ENCODE measurements around the gene ILK. TPM values are rescaled to one million over a fixed set of nuclear protein-coding genes. Genes with fewer than 3 reads are reported as not detected.

The ILK gene
- total and polyA plus RNA-seq, 2 of the 13 experiments (the other 11 are each of a cell fraction or from before 2014, with no cell fraction given), result 70.3 to 108 TPM

GRCh38 chr11:6570691-6571427 is 32.7 kb upstream of the ILK start:
- no peak for FAIRE-seq
- H3K4me3 ChIP-seq (replicated peaks in 1 of 3; ENCODE audit: insufficient read depth in 1 of 3, low read depth in 2 of 3, low read length in 3 of 3), result no peak overlapping the region
- ChIA-PET POLR2A (no interaction called here), CTCF (ENCODE audit: low intra/inter-chr PET ratio, low total read pairs) (no interaction called here)
- no peaks in the 10 kb centered on the region for H3K9me3 ChIP-seq (ENCODE audit: low read length)
- TF ChIP-seq SMAD1 (CRISPR knock-in tag; IDR thresholded peaks at IDR 0.05; ENCODE audit: borderline replicate concordance, low read depth) (no peak), AGO2 (optimal IDR thresholded peaks at IDR 0.05; ENCODE audit: low read depth, low read length) (peak; percentile 22)
- intact Hi-C loops (cut with micrococcal nuclease; ENCODE audit: unreplicated experiment), result no loop called here
- no peak overlapping the region for H3K27ac ChIP-seq (ENCODE audit: extremely low read length, insufficient read depth, low read length)
- no peak for ATAC-seq
- H3K4me1 ChIP-seq (ENCODE audit: insufficient read depth, low read length), result no peaks in the 10 kb centered on the region
- H3K4me2 ChIP-seq (ENCODE audit: low read depth, low read length), result no peak overlapping the region
- H2AFZ ChIP-seq (ENCODE audit: low read length), result no peak overlapping the region
- no peak for DNase-seq (ENCODE audit: low spot score)
- H4K20me1 ChIP-seq (ENCODE audit: insufficient read depth, low read length), result no peaks in the 10 kb centered on the region
- H3K79me2 ChIP-seq (ENCODE audit: insufficient read depth, low read length), result no peaks in the 10 kb centered on the region
- no peaks in the 10 kb centered on the region for H3K36me3 ChIP-seq (replicated peaks in 1 of 2; ENCODE audit: control insufficient read depth in 1 of 2, insufficient read depth in 2 of 2, low read length in 2 of 2)
- in situ Hi-C loops (cut with HindIII; ENCODE audit: extremely low pct_ligation_motif_present, low pct_unique_long_range_greater_than_20kb), result no loop called here
- 95% methylated on average over 49 of the region's 62 CpGs for WGBS (ENCODE audit: low lambda C conversion rate)
- no peaks in the 10 kb centered on the region for H3K27me3 ChIP-seq (ENCODE audit: control insufficient read depth in 1 of 2, insufficient read depth in 2 of 2, low read length in 2 of 2)
- no TSS peak for BruUV-seq (replicated peaks)
- no peak overlapping the region for H3K9ac ChIP-seq (ENCODE audit: insufficient read depth, low read depth, low read length)

GRCh38 chr11:6571434-6572008 is 32.1 kb upstream of the ILK start:
- no peak overlapping the region for H2AFZ ChIP-seq (ENCODE audit: low read length)
- H4K20me1 ChIP-seq (ENCODE audit: insufficient read depth, low read length), result no peaks in the 10 kb centered on the region
- H3K9ac ChIP-seq (ENCODE audit: insufficient read depth, low read depth, low read length), result no peak overlapping the region
- H3K27ac ChIP-seq (ENCODE audit: extremely low read length, insufficient read depth, low read length), result no peak overlapping the region
- BruUV-seq (replicated peaks), result no TSS peak
- in situ Hi-C loops (cut with HindIII; ENCODE audit: extremely low pct_ligation_motif_present, low pct_unique_long_range_greater_than_20kb), result no loop called here
- intact Hi-C loops (cut with micrococcal nuclease; ENCODE audit: unreplicated experiment), result no loop called here
- H3K79me2 ChIP-seq (ENCODE audit: insufficient read depth, low read length), result no peaks in the 10 kb centered on the region
- CTCF ChIA-PET (ENCODE audit: low intra/inter-chr PET ratio, low total read pairs), result no interaction called here
- H3K4me1 ChIP-seq (ENCODE audit: insufficient read depth, low read length), result no peaks in the 10 kb centered on the region
- no peaks in the 10 kb centered on the region for H3K9me3 ChIP-seq (ENCODE audit: low read length)
- POLR2A ChIA-PET, result no interaction called here
- no peak for DNase-seq (ENCODE audit: low spot score)
- no peaks in the 10 kb centered on the region for H3K27me3 ChIP-seq (ENCODE audit: control insufficient read depth in 1 of 2, insufficient read depth in 2 of 2, low read length in 2 of 2)
- TF ChIP-seq MXD4 (CRISPR knock-in tag; IDR thresholded peaks at IDR 0.05) (no peak), DZIP1 (CRISPR knock-in tag; IDR thresholded peaks at IDR 0.05) (no peak), ZNF790 (CRISPR knock-in tag; IDR thresholded peaks at IDR 0.05; ENCODE audit: borderline replicate concordance) (no peak), MAZ (IDR thresholded peaks at IDR 0.05; ENCODE audit: borderline replicate concordance, low read depth, low read length) (no peak), MAZ (CRISPR knock-in tag; IDR thresholded peaks at IDR 0.05; ENCODE audit: low read depth) (no peak), NFATC3 (CRISPR knock-in tag; IDR thresholded peaks at IDR 0.05) (no peak)
- H3K4me2 ChIP-seq (ENCODE audit: low read depth, low read length), result no peak overlapping the region
- no peak for ATAC-seq
- H3K36me3 ChIP-seq (replicated peaks in 1 of 2; ENCODE audit: control insufficient read depth in 1 of 2, insufficient read depth in 2 of 2, low read length in 2 of 2), result no peaks in the 10 kb centered on the region
- no peak for FAIRE-seq
- 92% methylated on average over 15 of the region's 22 CpGs for WGBS (ENCODE audit: low lambda C conversion rate)
- no peak overlapping the region for H3K4me3 ChIP-seq (replicated peaks in 1 of 3; ENCODE audit: insufficient read depth in 1 of 3, low read depth in 2 of 3, low read length in 3 of 3)
